SK-N-SH (cell line): Measurements from ENCODE around the gene KTN1. TPM values are rescaled to one million over a fixed set of nuclear protein-coding genes. Genes with fewer than 3 reads are reported as not detected.

ENCODE experiments used
- CTCF ChIA-PET: fragments of 300-600, 350-600 bp; formaldehyde crosslinking; extraction: SDS; loops from one replicate; lab custom pipeline; 2021; lab: Yijun Ruan, JAX
- POLR2A ChIA-PET: fragments of 350-600 bp; sonication (Branson Sonifier 250); formaldehyde crosslinking; extraction: SDS; loops from one replicate; lab custom pipeline; 2020; ENCODE audit warnings: antibody characterized with exemption, inconsistent platforms; lab: Yijun Ruan, JAX
- DNase-seq: peaks from one replicate; pipeline ENCODE4 v3.0.0; 2012
- H2AFZ ChIP-seq: fragments of 200-600 bp; sonication (generic); 2 replicates; pipeline ENCODE4 v1.8.1; 2016; ENCODE audit warnings: antibody characterized with exemption, mild to moderate bottlenecking, low read depth
- H3F3A ChIP-seq: fragments of 200-600 bp; sonication (generic); replicated peaks from 2 replicates; pipeline ENCODE3; 2016; ENCODE audit warnings: antibody characterized with exemption, mild to moderate bottlenecking; ENCODE audit not compliant: insufficient read depth
- H3K27ac ChIP-seq, 2 experiments: fragments of 200-500 bp in 1 of 2; fragments of 200-600 bp in 1 of 2; sonication (Bioruptor generic) in 1 of 2; sonication (generic), shearing (Covaris generic) in 1 of 2; 2 replicates each; pipeline versions ENCODE4 v1.5.1 to v1.6.1; 2014 to 2016; ENCODE audit warnings: low read depth in 2 of 2, inconsistent platforms in 1 of 2, low read length in 1 of 2, mild to moderate bottlenecking in 1 of 2, mixed read lengths in 1 of 2
- H3K27me3 ChIP-seq: fragments of 200-600 bp; sonication (generic), shearing (Covaris generic); 2 replicates; pipeline ENCODE4 v1.6.1; 2016; ENCODE audit warnings: mixed run types; ENCODE audit not compliant: insufficient read depth
- H3K36me3 ChIP-seq, 2 experiments: fragments of 200-500 bp in 1 of 2; fragments of 200-600 bp in 1 of 2; sonication (Bioruptor generic) in 1 of 2; sonication (generic) in 1 of 2; replicated peaks in 1 of 2; 2 replicates each; pipeline versions ENCODE3 to v1.5.1; 2014 to 2016; ENCODE audit warnings: low read length in 1 of 2, mild to moderate bottlenecking in 1 of 2; ENCODE audit not compliant: insufficient read depth in 2 of 2, control insufficient read depth in 1 of 2
- H3K4me1 ChIP-seq, 2 experiments: fragments of 200-500 bp in 1 of 2; fragments of 200-600 bp in 1 of 2; sonication (Bioruptor generic) in 1 of 2; sonication (generic), shearing (Covaris generic) in 1 of 2; 2 replicates each; pipeline versions ENCODE4 v1.5.1 to v1.6.1; 2014 to 2016; ENCODE audit warnings: low read depth in 1 of 2, low read length in 1 of 2, mixed run types in 1 of 2; ENCODE audit not compliant: insufficient read depth in 2 of 2, control insufficient read depth in 1 of 2
- H3K4me2 ChIP-seq: fragments of 200-600 bp; sonication (generic), shearing (Covaris generic); 2 replicates; pipeline ENCODE4 v1.6.1; 2017; ENCODE audit warnings: mixed run types
- H3K4me3 ChIP-seq, 2 experiments: fragments of 200-500 bp in 1 of 2; fragments of 200-600 bp in 1 of 2; sonication (Bioruptor generic) in 1 of 2; sonication (generic), shearing (Covaris generic) in 1 of 2; 2 replicates each; pipeline versions ENCODE4 v1.5.1 to v1.8.1; 2014 to 2016; ENCODE audit warnings: low read depth in 2 of 2, inconsistent platforms in 1 of 2, low read length in 1 of 2, mild to moderate bottlenecking in 1 of 2, mixed read lengths in 1 of 2, moderate library complexity in 1 of 2
- H3K79me2 ChIP-seq: fragments of 200-600 bp; sonication (generic); 2 replicates; pipeline ENCODE4 v1.8.1; 2017; ENCODE audit warnings: mild to moderate bottlenecking; ENCODE audit not compliant: insufficient read depth
- H3K9ac ChIP-seq: fragments of 200-600 bp; sonication (generic); 2 replicates; pipeline ENCODE4 v1.6.1; 2017; ENCODE audit warnings: mixed run types
- H3K9me2 ChIP-seq: fragments of 200-600 bp; sonication (generic); 2 replicates; pipeline ENCODE4 v1.6.1; 2017; ENCODE audit warnings: mixed run types
- H3K9me3 ChIP-seq: fragments of 200-600 bp; sonication (generic); 2 replicates; pipeline ENCODE4 v1.6.1; 2017; ENCODE audit warnings: mixed run types, mild to moderate bottlenecking, moderate library complexity
- H4K20me1 ChIP-seq: fragments of 200-600 bp; sonication (generic); 2 replicates; pipeline ENCODE4 v1.6.1; 2017; ENCODE audit warnings: mild to moderate bottlenecking, mixed run types; ENCODE audit not compliant: insufficient read depth
- CHD2 ChIP-seq: fragments of 150-350 bp; IDR thresholded peaks from 2 replicates; pipeline ENCODE4 v1.6.1; 2018; ENCODE audit warnings: low read length; ENCODE audit not compliant: partially characterized antibody
- ELF1 ChIP-seq: IDR thresholded peaks from 2 replicates; pipeline ENCODE4 v1.4.0; 2012
- EP300 ChIP-seq, 2 experiments: IDR thresholded peaks; 2 replicates each; pipeline versions ENCODE4 v1.4.0 to v1.6.1; 2012; ENCODE audit warnings: borderline replicate concordance in 1 of 2, low read depth in 1 of 2, low read length in 1 of 2
- FOSL2 ChIP-seq: IDR thresholded peaks from 2 replicates; pipeline ENCODE4 v1.4.0; 2012; ENCODE audit warnings: low read depth, mild to moderate bottlenecking, moderate library complexity, borderline replicate concordance
- FOXM1 ChIP-seq: IDR thresholded peaks from 2 replicates; pipeline ENCODE4 v1.4.0; 2012; ENCODE audit warnings: low read depth, mild to moderate bottlenecking
- GATA2 ChIP-seq: sonication (generic); formaldehyde crosslinking; IDR thresholded peaks from 2 replicates; pipeline ENCODE4 v1.5.0; 2020; ENCODE audit warnings: mild to moderate bottlenecking, missing genetic modification reagents
- JUND ChIP-seq: IDR thresholded peaks from 2 replicates; pipeline ENCODE4 v1.4.0; 2012
- MEF2A ChIP-seq: IDR thresholded peaks from 2 replicates; pipeline ENCODE4 v1.4.0; 2012; ENCODE audit warnings: low read depth, borderline replicate concordance
- MXI1 ChIP-seq: IDR thresholded peaks from 2 replicates; pipeline ENCODE4 v1.6.1; 2012; ENCODE audit warnings: mild to moderate bottlenecking, low read depth, low read length, improper control_type of control experiment
- NFIC ChIP-seq: IDR thresholded peaks from 2 replicates; pipeline ENCODE4 v1.4.0; 2012; ENCODE audit warnings: borderline replicate concordance
- POLR2AphosphoS5 ChIP-seq: IDR thresholded peaks from 2 replicates; pipeline ENCODE4 v1.6.1; 2012; ENCODE audit warnings: low read depth, low read length
- RCOR1 ChIP-seq: fragments of 150-350 bp; IDR thresholded peaks from 2 replicates; pipeline ENCODE4 v1.6.1; 2017; ENCODE audit warnings: antibody characterized with exemption, low read length
- RXRA ChIP-seq: IDR thresholded peaks from 2 replicates; pipeline ENCODE4 v1.4.0; 2012; ENCODE audit warnings: low read depth, mild to moderate bottlenecking, borderline replicate concordance
- SMC3 ChIP-seq: IDR thresholded peaks from 2 replicates; pipeline ENCODE4 v1.6.1; 2012; ENCODE audit warnings: low read depth, low read length, improper control_type of control experiment
- TAF1 ChIP-seq: IDR thresholded peaks from 2 replicates; pipeline ENCODE4 v1.6.1; 2012; ENCODE audit warnings: low read depth, mild to moderate bottlenecking, low read length, moderate library complexity, borderline replicate concordance
- TCF12 ChIP-seq: IDR thresholded peaks from 2 replicates; pipeline ENCODE4 v1.4.0; 2012
- WGBS: methylation state at CpG from one replicate; pipeline ENCODE4 v1.1.6; 2017; ENCODE audit warnings: low lambda C conversion rate; 5-methylcytosine and 5-hydroxymethylcytosine counted together
- polyA plus RNA-seq, 3 experiments: library from polyadenylated mRNA; depleted of rRNA; stranded (reverse); fragments of >200 nt; gene quantifications; 2 replicates each; pipeline ENCODE4 v1.2.3, GENCODE V29; 2012
- TF ChIP-seq, protein P1 (sequence below): IDR thresholded peaks from 2 replicates; pipeline ENCODE4 v1.4.0; 2012; ENCODE audit warnings: low read depth
- TF ChIP-seq, protein P2 (sequence below): fragments of 150-350 bp; IDR thresholded peaks from 2 replicates; pipeline ENCODE4 v1.6.1; 2017; ENCODE audit warnings: antibody characterized with exemption, low read length, low read depth, borderline replicate concordance

The KTN1 gene
- polyA plus RNA-seq, 1 of the 3 experiments (the other 2 are of a cell fraction): 39.5 TPM

DNA sequence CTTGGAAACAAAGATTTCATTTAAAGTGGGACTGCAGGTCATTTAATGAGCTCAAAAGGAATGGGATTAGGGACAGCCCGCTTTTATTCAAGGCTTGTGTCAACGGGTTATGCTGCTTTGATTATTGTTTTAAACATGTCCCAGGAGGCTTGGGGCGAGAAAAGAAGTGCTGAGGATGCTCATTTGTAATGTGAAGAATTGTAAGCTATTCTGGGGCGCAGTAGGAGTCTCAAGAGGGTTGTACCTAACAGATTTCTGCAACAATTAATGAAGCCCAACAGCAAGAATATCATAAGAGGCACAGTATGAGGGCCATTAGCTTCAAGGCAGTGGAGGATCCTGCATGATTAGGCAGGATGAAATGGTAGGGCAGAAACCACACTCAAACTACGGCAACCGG, 122.5 kb downstream of the KTN1 start (continued):
- TF ChIP-seq TAF1 (no peak), MXI1 (no peak), MEF2A (no peak), JUND (no peak), POLR2AphosphoS5 (no peak)

DNA sequence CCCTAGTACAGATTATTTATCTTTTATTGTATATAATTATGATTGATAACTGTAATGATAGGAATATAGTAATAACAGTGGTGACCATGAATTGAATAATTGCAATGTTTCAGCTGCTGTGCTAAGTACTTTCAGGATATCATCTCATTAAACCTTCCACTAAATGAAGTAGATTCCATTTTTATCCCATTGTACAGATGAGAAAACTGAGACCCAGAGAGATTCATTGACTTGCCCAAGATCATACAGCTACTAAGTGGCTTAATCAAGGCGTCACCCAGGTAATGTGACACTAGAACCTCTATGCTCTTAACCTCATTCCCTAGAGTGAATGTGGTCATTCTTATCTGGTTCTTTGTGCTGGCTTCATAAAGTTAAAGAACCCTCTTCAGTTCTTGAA, 124.6 kb downstream of the KTN1 start:
- TF ChIP-seq CHD2 (no peak), SMC3 (no peak), RCOR1 (no peak)
- no peaks in the 10 kb centered on the region for H3K36me3 ChIP-seq
- H3K79me2 ChIP-seq: no peaks in the 10 kb centered on the region
- no peak for DNase-seq
- no peak overlapping the region for H3K9ac ChIP-seq
- H2AFZ ChIP-seq: no peak overlapping the region
- ChIA-PET CTCF (interaction anchor here (1.9 kb wide), 1 partner anchor 491 kb away, joined by 4 read pairs; no protein-coding TSS in a partner anchor), POLR2A (no interaction called here)
- H3K9me3 ChIP-seq: no peaks in the 10 kb centered on the region
- WGBS: 92% methylated on average over 1 of the region's 1 CpG
- H3K27me3 ChIP-seq: no peaks in the 10 kb centered on the region
- no peaks in the 10 kb centered on the region for H3K4me1 ChIP-seq
- no peaks in the 10 kb centered on the region for H3F3A ChIP-seq
- H3K4me3 ChIP-seq: no peak overlapping the region
- no peaks in the 10 kb centered on the region for H4K20me1 ChIP-seq
- no peak overlapping the region for H3K4me2 ChIP-seq
- H3K9me2 ChIP-seq: no peaks in the 10 kb centered on the region
- H3K27ac ChIP-seq: no peak overlapping the region

DNA sequence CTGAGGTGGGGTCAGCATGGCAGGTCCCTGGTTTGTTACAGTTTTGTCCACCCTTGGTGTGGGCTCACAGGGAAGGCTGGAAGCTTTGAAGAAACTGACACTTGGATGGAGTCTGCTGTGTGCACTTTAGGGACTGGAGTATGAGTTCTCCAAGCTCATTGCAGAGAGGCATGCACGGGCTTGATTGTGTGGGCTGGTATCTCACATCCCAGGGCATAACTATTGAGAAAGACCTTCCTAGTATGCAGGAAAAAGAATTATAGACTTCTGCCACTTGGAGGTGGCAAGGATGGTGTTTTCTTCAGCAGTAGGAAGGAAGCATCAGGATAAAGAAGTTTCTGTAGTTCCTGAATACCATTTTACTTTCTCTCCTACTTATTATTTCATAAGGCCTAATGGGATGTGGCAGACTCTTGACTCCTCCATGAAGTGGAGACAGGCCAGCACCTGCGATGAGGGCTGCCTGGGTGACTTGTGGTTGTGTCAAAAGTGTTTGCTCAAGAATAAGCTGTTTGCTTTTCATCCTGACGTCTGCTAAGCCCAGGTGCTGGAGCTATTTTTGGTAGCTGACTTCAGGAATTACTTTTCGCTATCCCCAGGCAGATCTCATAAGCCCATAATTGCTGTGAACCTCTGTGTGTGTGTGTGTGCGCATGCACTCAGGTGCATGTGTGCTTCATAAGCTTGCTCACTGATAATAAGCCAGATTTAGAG, 125.8 kb downstream of the KTN1 start:
- Histone ChIP-seq H3K27me3 (no peaks in the 10 kb centered on the region), H4K20me1 (no peaks in the 10 kb centered on the region), H3K9ac (no peak overlapping the region), H3K4me3 (no peak overlapping the region), H3K27ac (no peak overlapping the region), H3F3A (no peaks in the 10 kb centered on the region), H3K36me3 (no peaks in the 10 kb centered on the region), H3K9me2 (no peaks in the 10 kb centered on the region), H2AFZ (no peak overlapping the region), H3K9me3 (no peaks in the 10 kb centered on the region), H3K4me2 (no peak overlapping the region), H3K79me2 (no peaks in the 10 kb centered on the region), H3K4me1 (no peaks in the 10 kb centered on the region)
- ChIA-PET POLR2A (no interaction called here), CTCF (interaction anchor here (0.8 to 2.3 kb wide), 7 partner anchors 9 to 785 kb away, joined by 3 to 7 read pairs (median 5); no protein-coding TSS in a partner anchor)
- TF ChIP-seq TCF12 (no peak), FOXM1 (no peak), RXRA (no peak), NFIC (no peak), GATA2 (CRISPR knock-in tag) (no peak), EP300 (IDR thresholded peaks at IDR 0.05; ENCODE audit: borderline replicate concordance in 1 of 2, low read depth in 1 of 2, low read length in 1 of 2) (no peak), JUND (no peak), FOSL2 (no peak), POLR2AphosphoS5 (no peak), ELF1 (no peak)
- TF ChIP-seq, protein P1, sequence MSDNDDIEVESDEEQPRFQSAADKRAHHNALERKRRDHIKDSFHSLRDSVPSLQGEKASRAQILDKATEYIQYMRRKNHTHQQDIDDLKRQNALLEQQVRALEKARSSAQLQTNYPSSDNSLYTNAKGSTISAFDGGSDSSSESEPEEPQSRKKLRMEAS: no peak
- TF ChIP-seq, protein P2, sequence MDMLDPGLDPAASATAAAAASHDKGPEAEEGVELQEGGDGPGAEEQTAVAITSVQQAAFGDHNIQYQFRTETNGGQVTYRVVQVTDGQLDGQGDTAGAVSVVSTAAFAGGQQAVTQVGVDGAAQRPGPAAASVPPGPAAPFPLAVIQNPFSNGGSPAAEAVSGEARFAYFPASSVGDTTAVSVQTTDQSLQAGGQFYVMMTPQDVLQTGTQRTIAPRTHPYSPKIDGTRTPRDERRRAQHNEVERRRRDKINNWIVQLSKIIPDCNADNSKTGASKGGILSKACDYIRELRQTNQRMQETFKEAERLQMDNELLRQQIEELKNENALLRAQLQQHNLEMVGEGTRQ: no peak
- DNase-seq: no peak
- 62% methylated on average over 5 of the region's 5 CpGs for WGBS
